ENCODE measurements around the gene PTPN12.

PTPN12 gene

GRCh38 chr7:77543910-77544309, 6.8 kb downstream of the PTPN12 start:
- TF ChIP-seq CTCF (IDR thresholded peaks at IDR 0.05), result no peak

DNA sequence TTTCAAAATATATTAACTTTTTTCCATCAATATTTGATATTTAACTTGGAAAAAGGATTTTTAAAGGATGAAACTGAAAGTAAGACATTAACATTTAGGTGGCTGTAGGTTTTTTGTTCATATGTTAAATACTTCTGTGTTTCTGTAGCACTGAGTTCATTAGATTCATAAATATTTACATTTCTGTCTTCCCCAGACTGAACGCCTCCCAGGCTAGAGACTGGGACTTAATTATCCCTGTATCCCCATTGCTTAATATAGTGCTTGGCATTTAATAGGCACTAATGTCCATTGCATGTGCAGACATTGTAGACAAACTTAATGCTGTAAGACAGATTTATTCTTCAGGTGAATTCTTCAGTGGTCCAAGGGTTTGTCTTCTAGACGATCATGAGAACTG, 7.4 kb downstream of the PTPN12 start:
- TF ChIP-seq CTCF (IDR thresholded peaks at IDR 0.05), result no peak

DNA sequence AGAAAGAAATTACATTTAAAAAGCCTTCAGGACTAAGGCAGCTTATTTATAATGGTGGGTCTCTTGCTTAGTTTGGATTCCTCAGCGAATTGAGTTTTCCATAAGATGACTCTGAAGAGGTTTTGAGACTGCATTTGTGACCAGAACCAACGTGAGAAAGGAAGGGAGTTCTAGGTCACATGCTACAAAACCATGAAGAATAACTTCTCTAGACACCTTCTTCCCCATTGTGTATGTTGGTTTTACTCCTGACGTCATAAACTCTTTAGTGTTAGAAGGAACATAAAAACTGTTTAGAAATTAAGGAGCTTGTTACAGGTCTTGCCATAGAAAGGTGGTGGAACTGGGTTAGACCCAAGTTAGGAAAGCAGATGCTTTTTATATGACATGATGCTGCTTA, 11.1 kb downstream of the PTPN12 start:
- no peak for TF ChIP-seq CTCF (IDR thresholded peaks at IDR 0.05)

DNA sequence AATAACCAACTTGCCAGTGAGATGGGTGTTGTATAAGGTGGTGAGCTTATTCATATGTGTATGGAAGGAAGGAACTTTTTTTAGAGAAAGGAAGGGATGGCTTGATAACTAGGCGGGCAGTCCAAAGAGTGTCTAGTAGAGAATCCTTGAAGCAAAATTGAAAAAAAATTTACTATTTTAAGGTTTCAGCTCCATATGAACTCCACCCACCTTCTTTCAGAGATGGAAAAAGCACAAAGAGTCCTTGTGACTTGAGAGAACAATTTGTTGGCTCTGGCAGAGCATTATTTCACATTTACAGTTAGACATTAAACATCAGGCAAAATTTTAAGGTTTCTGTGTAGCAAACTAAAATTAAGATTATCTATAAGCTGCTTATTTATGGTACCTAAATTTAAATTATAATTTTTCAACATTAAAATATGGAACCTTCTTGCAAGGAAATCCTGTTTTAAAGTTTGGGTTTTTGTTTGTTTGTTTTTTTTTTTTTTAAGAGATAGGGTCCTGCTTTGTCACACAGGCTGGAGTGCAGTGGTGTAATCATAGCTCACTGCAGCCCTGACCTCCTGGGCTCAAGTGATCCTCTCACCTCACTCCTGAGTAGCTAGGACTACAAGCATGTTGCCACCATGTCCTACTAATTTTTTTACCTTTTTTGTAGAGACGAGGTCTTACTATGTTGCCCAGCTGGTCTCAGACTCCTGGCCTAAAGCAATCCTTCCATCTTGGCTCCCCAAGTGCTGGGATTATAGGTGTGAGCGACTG, 12.2 kb downstream of the PTPN12 start:
- no peak for TF ChIP-seq CTCF (IDR thresholded peaks at IDR 0.05)

DNA sequence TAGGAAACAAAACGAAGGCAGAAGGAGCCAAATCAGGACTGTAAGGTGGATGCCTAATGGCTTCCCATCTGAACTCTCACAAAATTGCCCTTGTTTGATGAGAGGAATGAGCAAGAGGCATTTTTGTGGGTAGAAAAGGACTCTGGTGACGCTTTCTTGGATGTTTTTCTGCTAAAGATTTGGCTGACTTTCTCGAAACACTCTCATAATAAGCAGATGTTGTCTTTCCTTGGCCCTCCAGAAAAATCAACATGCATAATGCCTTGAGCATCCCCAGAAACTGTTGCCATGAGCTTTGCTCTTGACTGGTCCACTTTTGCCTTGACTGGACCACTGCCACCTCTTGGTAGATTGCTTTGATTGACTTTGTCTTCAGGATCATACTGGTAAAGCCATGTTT, 13.5 kb downstream of the PTPN12 start:
- no peak for TF ChIP-seq CTCF (IDR thresholded peaks at IDR 0.05)

DNA sequence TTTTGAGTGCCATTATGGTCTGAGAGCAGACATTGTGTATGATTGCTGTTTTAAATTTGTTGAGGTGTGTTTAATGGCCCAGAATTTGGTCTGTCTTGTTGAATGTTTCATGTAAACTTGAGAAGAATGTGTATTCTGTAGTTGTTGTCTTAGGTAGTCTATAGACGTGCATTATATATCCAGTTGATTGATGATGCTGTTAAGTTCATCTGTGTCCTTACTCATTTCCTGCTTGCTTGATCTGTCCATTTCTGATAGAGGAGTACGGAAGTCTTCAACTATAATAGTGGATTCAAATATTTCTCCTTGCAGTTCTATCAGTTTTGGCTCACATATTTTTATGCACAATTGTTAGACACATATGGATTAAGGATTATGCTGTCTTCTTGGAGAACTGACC, 16.0 kb downstream of the PTPN12 start:
- no peak for TF ChIP-seq CTCF (IDR thresholded peaks at IDR 0.05)

- no peak for TF ChIP-seq CTCF (IDR thresholded peaks at IDR 0.05)
Observed at GRCh38 chr7:77558284-77558967, 21.3 kb downstream of the PTPN12 start.

Measured in LNCAP (cell line).